Stomach (tissue), 9 donors: ENCODE measurements around the gene CALCB. TPM values are rescaled to one million over a fixed set of nuclear protein-coding genes. Genes with fewer than 3 reads are reported as not detected.
"Not testable (repeated sequence)": the region's sequence is repeated elsewhere in the genome, so short reads cannot be mapped to it uniquely, and the experiment has no call there.

Experiments used
- DNase-seq, 2 donors: peaks; one replicate each; pipeline versions ENCODE4 v3.0.0 to v3.0.0-alpha.2; 2013 to 2019
- H3K27ac ChIP-seq, 5 donors: fragments of 200-600 bp in 4 of 5; sonication (generic) in 4 of 5; one replicate each; pipeline ENCODE4 v1.5.1; 2013 to 2019; ENCODE audit warnings: mild to moderate bottlenecking in 1 of 5, moderate library complexity in 1 of 5
- H3K27me3 ChIP-seq, 3 donors: fragments of 200-600 bp; sonication (generic); one replicate each; pipeline ENCODE4 v1.5.1; 2017 to 2019; ENCODE audit warnings: mixed run types in 1 of 3
- H3K36me3 ChIP-seq, 4 donors: fragments of 200-600 bp; sonication (generic); 1 replicate in 3 of 4; 2 replicates in 1 of 4; pipeline ENCODE4 v1.5.1; 2016 to 2019
- H3K4me1 ChIP-seq, 4 donors: fragments of 200-600 bp; sonication (generic); one replicate each; pipeline ENCODE4 v1.5.1; 2016 to 2019
- H3K4me3 ChIP-seq, 4 donors: fragments of 200-600 bp; sonication (generic) in 3 of 4; one replicate each; pipeline ENCODE4 v1.5.1; 2016 to 2019; ENCODE audit warnings: mild to moderate bottlenecking in 1 of 4
- H3K9me3 ChIP-seq, 4 donors: fragments of 200-600 bp; sonication (generic); one replicate each; pipeline ENCODE4 v1.5.1; 2016 to 2019
- EP300 ChIP-seq: sonication (generic); formaldehyde crosslinking; IDR thresholded peaks from one replicate; pipeline ENCODE4 v1.6.1; 2017; ENCODE audit warnings: antibody characterized with exemption
- POLR2A ChIP-seq, 4 donors: fragments of 450-650 bp; IDR thresholded peaks; one replicate each; pipeline ENCODE4 v1.6.1; 2016; ENCODE audit warnings: antibody characterized with exemption in 4 of 4, control low read depth in 2 of 4, mild to moderate bottlenecking in 1 of 4, moderate library complexity in 1 of 4
- POLR2AphosphoS5 ChIP-seq, 3 donors: sonication (generic); formaldehyde crosslinking; IDR thresholded peaks; one replicate each; pipeline ENCODE4 v1.6.1; 2016; ENCODE audit warnings: antibody characterized with exemption in 3 of 3
- WGBS, 5 donors: extraction: QIAGEN DNeasy Blood & Tissue Kit in 3 of 5; methylation state at CpG; one replicate each; pipeline versions ENCODE4 v1.1.5 to v1.1.7; 2013 to 2018; 5-methylcytosine and 5-hydroxymethylcytosine counted together
- intact Hi-C: fragments of 100-400 bp; cut with DNase I; formaldehyde crosslinking; loops from one replicate; pipeline ENCODE4 v1.15.1; 2023; ENCODE audit warnings: low total_unique reads
- polyA plus RNA-seq, 3 donors: library from polyadenylated mRNA; stranded (reverse); fragments of 200-250 nt; gene quantifications; one replicate each; pipeline ENCODE4 v1.2.3, GENCODE V29; 2013
- total RNA-seq, 5 donors: library from RNA; depleted of rRNA; stranded (reverse); fragments of >200 nt; gene quantifications; one replicate each; pipeline versions ENCODE4 v1.1.0 to v1.2.3, GENCODE V29; 2014 to 2016
- TF ChIP-seq, protein P1 (sequence below), 7 experiments: fragments of 450-650 bp in 4 of 7; fragments of 200-600 bp in 3 of 7; sonication (generic) in 3 of 7; IDR thresholded peaks; one replicate each; pipeline ENCODE4 v1.5.1; 2016 to 2019; ENCODE audit warnings: antibody characterized with exemption in 7 of 7, control low read depth in 2 of 7, mild to moderate bottlenecking in 1 of 7
- donor health status: healthy with polysubstance abuse.
- donor health status: Bipolar disorder and iron deficiency.
- donor health status: healthy.

CALCB gene
- total and polyA plus RNA-seq, 8 donors: 0.12 to 0.43 TPM; not detected in 6

DNA sequence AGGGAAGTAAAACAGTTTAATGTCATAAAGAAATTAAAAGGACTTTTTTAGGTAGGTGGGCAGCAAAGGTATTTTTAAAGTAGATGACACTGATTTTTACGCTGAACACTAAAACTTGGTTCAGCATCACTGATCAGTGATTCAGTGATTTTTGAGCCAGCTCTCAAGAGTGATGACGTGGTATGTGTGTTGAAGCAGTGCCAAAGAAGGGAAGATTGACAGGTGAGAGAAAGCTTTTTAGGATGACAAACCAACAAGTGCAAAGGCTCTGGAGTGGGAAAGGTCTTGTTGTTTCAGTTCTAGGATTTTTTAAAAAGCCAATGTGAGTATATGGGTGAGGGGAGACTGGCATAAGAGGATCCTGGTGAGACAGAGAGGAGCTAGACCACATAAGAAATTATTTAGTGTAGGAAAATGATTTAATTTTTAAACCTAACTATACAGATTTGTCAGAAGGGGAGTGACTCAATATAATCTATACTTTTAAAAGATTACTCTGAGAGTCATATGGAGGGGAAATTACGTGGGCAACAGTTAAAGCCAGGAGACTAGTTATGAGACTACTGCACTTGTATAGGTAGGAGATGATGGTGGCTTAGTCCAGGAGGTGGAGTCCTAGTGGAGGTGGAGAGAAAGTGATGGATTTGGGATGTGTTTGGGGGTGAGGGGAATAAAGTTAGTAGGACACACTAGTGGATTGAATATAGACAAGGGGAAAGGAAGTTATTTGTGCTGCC, 17.6 kb upstream of the CALCB start:
- Histone ChIP-seq H3K36me3 (no peaks in the 10 kb centered on the region), H3K27ac (no peak overlapping the region), H3K27me3 (peaks cover 0 to 3% (median 0%) of the 10 kb centered on the region in 3 donors), H3K9me3 (no peaks in the 10 kb centered on the region), H3K4me3 (no peak overlapping the region), H3K4me1 (no peaks in the 10 kb centered on the region)
- TF ChIP-seq POLR2AphosphoS5 (IDR thresholded peaks at IDR 0.05) (no peak), EP300 (no peak), POLR2A (IDR thresholded peaks at IDR 0.05) (no peak)
- TF ChIP-seq, protein P1, sequence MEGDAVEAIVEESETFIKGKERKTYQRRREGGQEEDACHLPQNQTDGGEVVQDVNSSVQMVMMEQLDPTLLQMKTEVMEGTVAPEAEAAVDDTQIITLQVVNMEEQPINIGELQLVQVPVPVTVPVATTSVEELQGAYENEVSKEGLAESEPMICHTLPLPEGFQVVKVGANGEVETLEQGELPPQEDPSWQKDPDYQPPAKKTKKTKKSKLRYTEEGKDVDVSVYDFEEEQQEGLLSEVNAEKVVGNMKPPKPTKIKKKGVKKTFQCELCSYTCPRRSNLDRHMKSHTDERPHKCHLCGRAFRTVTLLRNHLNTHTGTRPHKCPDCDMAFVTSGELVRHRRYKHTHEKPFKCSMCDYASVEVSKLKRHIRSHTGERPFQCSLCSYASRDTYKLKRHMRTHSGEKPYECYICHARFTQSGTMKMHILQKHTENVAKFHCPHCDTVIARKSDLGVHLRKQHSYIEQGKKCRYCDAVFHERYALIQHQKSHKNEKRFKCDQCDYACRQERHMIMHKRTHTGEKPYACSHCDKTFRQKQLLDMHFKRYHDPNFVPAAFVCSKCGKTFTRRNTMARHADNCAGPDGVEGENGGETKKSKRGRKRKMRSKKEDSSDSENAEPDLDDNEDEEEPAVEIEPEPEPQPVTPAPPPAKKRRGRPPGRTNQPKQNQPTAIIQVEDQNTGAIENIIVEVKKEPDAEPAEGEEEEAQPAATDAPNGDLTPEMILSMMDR (IDR thresholded peaks at IDR 0.05): no peak
- intact Hi-C loops: no loop called here
- DNase-seq: no peak
- WGBS, 5 donors: 60 to 75% (median 62%) methylated on average over 3 of the region's 3 CpGs

DNA sequence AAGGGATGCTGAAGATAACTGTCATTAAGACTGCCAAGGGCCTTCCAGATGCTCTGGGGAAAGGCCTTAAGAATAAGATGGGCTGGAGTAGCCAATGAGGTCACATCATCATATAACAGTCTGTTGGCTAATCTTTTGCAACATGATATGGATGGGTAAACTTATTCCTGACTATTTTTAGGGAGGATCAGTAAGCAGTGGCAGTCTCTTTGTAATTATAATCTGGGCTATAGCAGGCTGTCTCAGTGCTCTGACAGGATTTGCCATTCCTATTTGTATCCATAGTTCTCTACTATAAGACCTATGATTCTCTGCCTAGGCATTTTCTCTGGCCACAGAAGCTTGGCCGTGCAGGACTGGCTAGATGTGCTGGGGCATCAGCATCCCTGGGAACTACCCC, 16.1 kb upstream of the CALCB start:
- no peak overlapping the region for H3K4me3 ChIP-seq
- no peak for TF ChIP-seq POLR2A (IDR thresholded peaks at IDR 0.05)
- TF ChIP-seq POLR2AphosphoS5 (IDR thresholded peaks at IDR 0.05): no peak
- no peak for TF ChIP-seq EP300
- TF ChIP-seq, protein P1 (IDR thresholded peaks at IDR 0.05): no peak
- H3K4me1 ChIP-seq: no peaks in the 10 kb centered on the region
- H3K9me3 ChIP-seq: no peaks in the 10 kb centered on the region
- H3K36me3 ChIP-seq: no peaks in the 10 kb centered on the region
- no peak for DNase-seq
- H3K27me3 ChIP-seq: peaks cover 0 to 3% (median 0%) of the 10 kb centered on the region in 3 donors
- no peak overlapping the region for H3K27ac ChIP-seq
- intact Hi-C loops: no loop called here
- WGBS, 5 donors: 57 to 94% (median 81%) methylated on average over 1 of the region's 1 CpG

DNA sequence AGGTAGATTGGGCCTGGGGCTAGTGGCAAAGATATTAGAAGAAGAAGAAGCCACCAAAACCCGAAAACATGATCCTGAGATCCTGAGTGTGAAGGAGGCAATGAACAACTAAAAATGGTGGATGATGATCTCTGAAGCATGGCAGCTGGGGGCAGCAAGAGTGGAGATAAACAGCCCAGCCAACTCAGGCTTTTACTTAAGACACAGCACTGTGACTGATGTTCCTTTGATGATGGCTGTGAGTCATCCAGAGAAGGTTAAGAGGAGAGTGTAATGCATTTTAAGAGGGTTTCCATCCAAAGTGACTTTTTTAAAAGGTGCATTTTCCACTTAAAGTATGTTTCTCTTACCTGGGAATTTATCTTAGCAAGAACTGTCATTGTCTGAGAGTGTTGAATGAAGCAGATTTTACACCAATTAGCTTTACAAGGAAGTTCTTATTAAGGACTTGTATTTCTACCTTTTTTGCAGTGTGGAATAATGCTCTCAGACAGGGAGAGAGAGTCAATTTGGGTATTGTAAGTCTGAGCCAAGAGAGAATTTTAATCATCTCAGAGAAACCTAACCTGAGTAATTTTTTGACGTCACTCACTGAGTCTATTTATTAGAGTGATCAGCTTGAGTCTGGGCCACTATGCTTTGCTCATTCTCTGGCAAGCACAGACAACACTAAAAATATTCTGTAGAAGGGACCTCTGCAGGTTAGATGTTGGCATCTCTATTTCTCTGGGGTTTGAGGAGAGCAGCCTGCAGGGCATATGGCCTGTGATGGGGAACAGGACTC, 14.1 kb upstream of the CALCB start:
- Histone ChIP-seq H3K9me3 (peaks cover 0 to 10% (median 0%) of the 10 kb centered on the region in 4 donors), H3K36me3 (no peaks in the 10 kb centered on the region), H3K4me1 (no peaks in the 10 kb centered on the region), H3K4me3 (no peak overlapping the region), H3K27ac (no peak overlapping the region), H3K27me3 (peaks cover 0 to 3% (median 0%) of the 10 kb centered on the region in 3 donors)
- no peak for TF ChIP-seq POLR2AphosphoS5 (IDR thresholded peaks at IDR 0.05)
- no peak for TF ChIP-seq POLR2A (IDR thresholded peaks at IDR 0.05)
- TF ChIP-seq EP300: no peak
- TF ChIP-seq, protein P1 (IDR thresholded peaks at IDR 0.05): no peak
- WGBS, 5 donors: 81 to 92% (median 89%) methylated on average over 2 of the region's 2 CpGs
- DNase-seq: no peak
- intact Hi-C loops: no loop called here

DNA sequence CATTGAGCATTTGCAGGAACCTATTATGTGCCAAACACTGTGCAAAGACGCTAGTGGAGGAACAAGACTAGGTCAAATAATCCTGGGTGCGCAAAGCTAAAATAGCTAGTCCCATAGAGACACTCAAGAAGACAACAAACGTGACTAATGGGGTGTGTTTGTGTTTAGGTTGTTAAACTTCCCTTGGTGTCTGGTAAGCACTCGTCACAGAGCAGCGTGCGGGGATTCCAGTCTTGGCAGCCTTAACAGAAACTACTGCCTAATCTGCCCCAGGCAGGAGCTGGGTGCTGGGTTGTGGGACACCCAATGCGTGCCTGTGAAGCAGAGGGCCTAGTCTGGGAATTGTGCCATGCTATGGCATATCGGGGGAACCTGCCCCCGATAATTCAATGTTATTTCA, 10.8 kb upstream of the CALCB start:
- WGBS, 5 donors: 84 to 92% (median 87%) methylated on average over 9 of the region's 9 CpGs
- Histone ChIP-seq H3K4me1 (no peaks in the 10 kb centered on the region), H3K9me3 (peaks cover 0 to 10% (median 0%) of the 10 kb centered on the region in 4 donors), H3K27ac (no peak overlapping the region), H3K4me3 (no peak overlapping the region), H3K36me3 (no peaks in the 10 kb centered on the region), H3K27me3 (peaks cover 0 to 3% (median 0%) of the 10 kb centered on the region in 3 donors)
- no peak for DNase-seq
- intact Hi-C loops: no loop called here
- TF ChIP-seq POLR2A (IDR thresholded peaks at IDR 0.05) (no peak), POLR2AphosphoS5 (IDR thresholded peaks at IDR 0.05) (no peak)

DNA sequence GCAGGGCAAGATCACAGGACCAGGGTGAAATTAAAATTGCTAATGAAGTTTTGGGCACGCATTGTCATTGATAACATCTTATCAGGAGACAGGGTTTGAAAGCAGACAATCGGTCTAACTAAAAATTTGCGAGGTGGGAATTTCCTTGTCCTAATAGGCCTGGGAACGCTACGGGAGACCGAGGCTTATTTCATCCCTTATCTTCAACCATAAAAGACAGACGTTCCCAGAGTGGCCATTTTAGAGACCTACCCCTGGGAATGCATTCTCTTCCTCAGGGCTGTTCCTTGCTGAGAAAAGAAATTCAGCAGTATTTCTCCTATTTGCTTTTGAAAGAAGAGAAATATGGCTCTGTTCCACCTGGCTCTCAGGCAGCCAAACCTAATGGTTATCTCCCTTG, 3.6 kb upstream of the CALCB start:
- not testable (repeated sequence) for DNase-seq, H3K4me3 ChIP-seq, H3K27ac ChIP-seq, H3K36me3 ChIP-seq
- 85 to 92% (median 85%) methylated on average over 7 of the region's 7 CpGs for WGBS, 5 donors
- Histone ChIP-seq H3K4me1 (peaks cover 15 to 22% (median 20%) of the 10 kb centered on the region in 4 donors), H3K9me3 (peaks cover 3 to 16% (median 9%) of the 10 kb centered on the region in 4 donors), H3K27me3 (peaks cover 0 to 43% (median 34%) of the 10 kb centered on the region in 3 donors)
- intact Hi-C loops: loop anchor here (10.0 kb wide), 2 partner anchors 155 to 275 kb away; no protein-coding TSS in a partner anchor
